ENCODE measurements around the gene COL4A2. TPM values are rescaled to one million over a fixed set of nuclear protein-coding genes. Genes with fewer than 3 reads are reported as not detected.

The COL4A2 gene
- polyA plus RNA-seq, 2 of the 4 experiments (the other 2 are of a cell fraction): 46.9 to 119 TPM

DNA sequence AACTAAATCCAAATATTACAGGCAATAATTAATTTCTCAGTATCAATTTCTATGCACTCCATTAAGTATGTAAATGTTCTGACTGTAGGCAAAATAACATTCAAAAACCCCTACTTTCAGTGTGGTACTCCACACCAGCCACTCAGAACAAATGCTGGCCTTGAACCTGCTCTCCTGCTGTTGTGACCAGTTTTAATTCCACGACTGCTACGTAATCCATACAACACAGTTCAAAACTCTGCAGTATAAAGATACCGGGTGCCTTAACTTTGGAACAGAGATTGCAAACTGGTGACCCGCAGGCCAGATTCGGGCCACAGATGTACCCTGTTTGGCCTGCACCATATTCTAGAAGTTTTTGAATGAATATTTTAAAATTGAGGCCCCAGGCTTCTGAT is 30.5 kb upstream of the COL4A2 start:
- ChIA-PET CTCF (interaction anchor here (1.2 to 2.9 kb wide), 2 partner anchors 25 to 53 kb away, joined by 3 to 7 read pairs; no protein-coding TSS in a partner anchor), POLR2A (no interaction called here)
- WGBS (ENCODE audit: missing lambda C conversion rate): 95% methylated on average over 5 of the region's 5 CpGs
- TF ChIP-seq FOSB (CRISPR knock-in tag; IDR thresholded peaks at IDR 0.05) (no peak), ZNF302 (CRISPR knock-in tag; IDR thresholded peaks at IDR 0.05) (no peak), RARB (CRISPR knock-in tag; IDR thresholded peaks at IDR 0.05) (no peak), CBX2 (IDR thresholded peaks at IDR 0.05; ENCODE audit: borderline replicate concordance, low read depth) (no peak), RFX5 (IDR thresholded peaks at IDR 0.05) (no peak), CBX8 (IDR thresholded peaks at IDR 0.05) (no peak), EHMT2 (IDR thresholded peaks at IDR 0.05; ENCODE audit: low read depth) (no peak), GATA3 (IDR thresholded peaks at IDR 0.05; ENCODE audit: borderline replicate concordance) (no peak), ESRRA (IDR thresholded peaks at IDR 0.05; ENCODE audit: borderline replicate concordance, low read length) (no peak)
- TF ChIP-seq, protein P1, sequence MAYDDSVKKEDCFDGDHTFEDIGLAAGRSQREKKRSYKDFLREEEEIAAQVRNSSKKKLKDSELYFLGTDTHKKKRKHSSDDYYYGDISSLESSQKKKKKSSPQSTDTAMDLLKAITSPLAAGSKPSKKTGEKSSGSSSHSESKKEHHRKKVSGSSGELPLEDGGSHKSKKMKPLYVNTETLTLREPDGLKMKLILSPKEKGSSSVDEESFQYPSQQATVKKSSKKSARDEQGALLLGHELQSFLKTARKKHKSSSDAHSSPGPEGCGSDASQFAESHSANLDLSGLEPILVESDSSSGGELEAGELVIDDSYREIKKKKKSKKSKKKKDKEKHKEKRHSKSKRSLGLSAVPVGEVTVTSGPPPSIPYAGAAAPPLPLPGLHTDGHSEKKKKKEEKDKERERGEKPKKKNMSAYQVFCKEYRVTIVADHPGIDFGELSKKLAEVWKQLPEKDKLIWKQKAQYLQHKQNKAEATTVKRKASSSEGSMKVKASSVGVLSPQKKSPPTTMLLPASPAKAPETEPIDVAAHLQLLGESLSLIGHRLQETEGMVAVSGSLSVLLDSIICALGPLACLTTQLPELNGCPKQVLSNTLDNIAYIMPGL (CRISPR knock-in tag; IDR thresholded peaks at IDR 0.05; ENCODE audit: borderline replicate concordance): no peak
- TF ChIP-seq, protein P2, sequence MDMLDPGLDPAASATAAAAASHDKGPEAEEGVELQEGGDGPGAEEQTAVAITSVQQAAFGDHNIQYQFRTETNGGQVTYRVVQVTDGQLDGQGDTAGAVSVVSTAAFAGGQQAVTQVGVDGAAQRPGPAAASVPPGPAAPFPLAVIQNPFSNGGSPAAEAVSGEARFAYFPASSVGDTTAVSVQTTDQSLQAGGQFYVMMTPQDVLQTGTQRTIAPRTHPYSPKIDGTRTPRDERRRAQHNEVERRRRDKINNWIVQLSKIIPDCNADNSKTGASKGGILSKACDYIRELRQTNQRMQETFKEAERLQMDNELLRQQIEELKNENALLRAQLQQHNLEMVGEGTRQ (IDR thresholded peaks at IDR 0.05): no peak
- TF ChIP-seq, protein P3, sequence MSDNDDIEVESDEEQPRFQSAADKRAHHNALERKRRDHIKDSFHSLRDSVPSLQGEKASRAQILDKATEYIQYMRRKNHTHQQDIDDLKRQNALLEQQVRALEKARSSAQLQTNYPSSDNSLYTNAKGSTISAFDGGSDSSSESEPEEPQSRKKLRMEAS (IDR thresholded peaks at IDR 0.05): no peak
- TF ChIP-seq, protein P4, sequence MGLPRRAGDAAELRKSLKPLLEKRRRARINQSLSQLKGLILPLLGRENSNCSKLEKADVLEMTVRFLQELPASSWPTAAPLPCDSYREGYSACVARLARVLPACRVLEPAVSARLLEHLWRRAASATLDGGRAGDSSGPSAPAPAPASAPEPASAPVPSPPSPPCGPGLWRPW (IDR thresholded peaks at IDR 0.05): no peak
- TF ChIP-seq, protein P5, sequence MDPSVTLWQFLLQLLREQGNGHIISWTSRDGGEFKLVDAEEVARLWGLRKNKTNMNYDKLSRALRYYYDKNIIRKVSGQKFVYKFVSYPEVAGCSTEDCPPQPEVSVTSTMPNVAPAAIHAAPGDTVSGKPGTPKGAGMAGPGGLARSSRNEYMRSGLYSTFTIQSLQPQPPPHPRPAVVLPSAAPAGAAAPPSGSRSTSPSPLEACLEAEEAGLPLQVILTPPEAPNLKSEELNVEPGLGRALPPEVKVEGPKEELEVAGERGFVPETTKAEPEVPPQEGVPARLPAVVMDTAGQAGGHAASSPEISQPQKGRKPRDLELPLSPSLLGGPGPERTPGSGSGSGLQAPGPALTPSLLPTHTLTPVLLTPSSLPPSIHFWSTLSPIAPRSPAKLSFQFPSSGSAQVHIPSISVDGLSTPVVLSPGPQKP (IDR thresholded peaks at IDR 0.05; ENCODE audit: low read depth, low read length): no peak
- no peak for FAIRE-seq
- DNase-seq (ENCODE audit: low read depth in 1 of 2, low spot score in 1 of 2): no peak
- H3K4me1 ChIP-seq: peaks cover 11% of the 10 kb centered on the region; the same call in 2 of the 3 replicates
- ATAC-seq: no peak
- H3K9me3 ChIP-seq: no peaks in the 10 kb centered on the region
- no peak overlapping the region for H3K27ac ChIP-seq
- H3K4me2 ChIP-seq: no peak overlapping the region
- no peak overlapping the region for H3K4me3 ChIP-seq

DNA sequence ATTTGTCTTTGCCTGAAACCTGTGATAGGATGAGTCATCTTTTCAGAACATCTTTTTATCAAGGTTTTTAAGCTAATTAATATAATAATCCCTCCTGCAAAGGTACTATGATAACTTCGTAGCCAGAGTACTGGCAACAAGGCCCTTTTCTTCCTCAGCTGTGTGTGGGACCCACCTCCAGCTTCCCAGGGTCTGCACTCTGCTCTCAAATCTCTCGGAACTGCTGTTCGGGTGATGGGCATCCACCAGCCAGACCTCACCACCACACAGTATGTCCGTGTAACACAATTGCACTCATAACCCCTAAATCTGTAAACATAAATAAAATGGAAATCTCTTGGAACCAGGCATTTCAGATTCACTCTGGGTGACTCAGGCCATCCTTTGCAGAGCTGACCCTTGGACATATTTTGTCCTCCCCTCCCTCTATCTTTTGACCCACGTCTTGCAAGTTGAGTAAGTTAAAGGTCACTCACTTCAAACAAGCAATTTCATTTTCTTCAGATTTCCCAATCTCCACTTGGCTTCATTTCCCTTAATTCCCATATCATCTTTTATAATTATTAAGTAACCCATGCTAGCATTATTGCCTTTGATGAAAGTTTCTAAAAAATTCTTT is 29.6 kb upstream of the COL4A2 start:
- no peak for DNase-seq (ENCODE audit: low read depth in 1 of 2, low spot score in 1 of 2)
- ATAC-seq: no peak
- no peak for FAIRE-seq
- WGBS (ENCODE audit: missing lambda C conversion rate): 68% methylated on average over 5 of the region's 5 CpGs
- no peak overlapping the region for H3K4me2 ChIP-seq
- 0 out of 6 replicates have a peak overlapping the region, but pooled peaks of 1 of the 2 experiments have one; percentile 58 for H3K27ac ChIP-seq
- H3K4me1 ChIP-seq: peaks cover 11% of the 10 kb centered on the region; the same call in 2 of the 3 replicates
- CTCF ChIA-PET: interaction anchor here (0.8 to 1.2 kb wide), 2 partner anchors 10 to 54 kb away, joined by 3 read pairs; no protein-coding TSS in a partner anchor
- H3K4me3 ChIP-seq: no peak overlapping the region
- H3K9me3 ChIP-seq: no peaks in the 10 kb centered on the region
- POLR2A ChIA-PET: no interaction called here
- TF ChIP-seq, protein P6, sequence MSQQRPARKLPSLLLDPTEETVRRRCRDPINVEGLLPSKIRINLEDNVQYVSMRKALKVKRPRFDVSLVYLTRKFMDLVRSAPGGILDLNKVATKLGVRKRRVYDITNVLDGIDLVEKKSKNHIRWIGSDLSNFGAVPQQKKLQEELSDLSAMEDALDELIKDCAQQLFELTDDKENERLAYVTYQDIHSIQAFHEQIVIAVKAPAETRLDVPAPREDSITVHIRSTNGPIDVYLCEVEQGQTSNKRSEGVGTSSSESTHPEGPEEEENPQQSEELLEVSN (IDR thresholded peaks at IDR 0.05; ENCODE audit: borderline replicate concordance, low read depth): no peak
- TF ChIP-seq FOSL2 (IDR thresholded peaks at IDR 0.05): no peak
- TF ChIP-seq FOSL2 (CRISPR knock-in tag; IDR thresholded peaks at IDR 0.05): peak; percentile 42; the same call in 1 of the 2 replicates
- TF ChIP-seq PHF8 (IDR thresholded peaks at IDR 0.05; ENCODE audit: borderline replicate concordance, low read depth): no peak
